Progenitor cell of endocrine pancreas (in vitro differentiated cells): ENCODE data around the gene MYBL2. TPM values are rescaled to one million over a fixed set of nuclear protein-coding genes. Genes with fewer than 3 reads are reported as not detected.

Source experiments
- DNase-seq: peaks from one replicate; pipeline ENCODE4 v3.0.0; 2021; ENCODE audit warnings: low spot score; ENCODE audit not compliant: unreplicated experiment
- H3K27ac Mint-ChIP-seq: 2 replicates; pipeline ENCODE4 v1.8.0; 2021; ENCODE audit warnings: mild to moderate bottlenecking, moderate library complexity, mixed read lengths
- H3K27me3 Mint-ChIP-seq: 2 replicates; pipeline ENCODE4 v1.8.0; 2021; ENCODE audit warnings: mixed read lengths
- H3K36me3 Mint-ChIP-seq: 2 replicates; pipeline ENCODE4 v1.8.0; 2022; ENCODE audit warnings: mixed read lengths; ENCODE audit not compliant: insufficient read depth
- H3K4me1 Mint-ChIP-seq: 2 replicates; pipeline ENCODE4 v1.8.0; 2021; ENCODE audit warnings: low read depth, mixed read lengths
- H3K4me3 Mint-ChIP-seq: 2 replicates; pipeline ENCODE4 v1.8.0; 2021; ENCODE audit warnings: low read depth, mild to moderate bottlenecking, moderate library complexity, mixed read lengths
- H3K9me3 Mint-ChIP-seq: 2 replicates; pipeline ENCODE4 v1.8.0; 2021; ENCODE audit warnings: low read depth, mixed read lengths
- total RNA-seq: library from RNA; stranded (reverse); gene quantifications from 2 replicates; pipeline ENCODE4 v1.2.1, GENCODE V29; 2021
- TF ChIP-seq, protein P1 (sequence below): fragments of 200-600 bp; sonication (generic); IDR thresholded peaks from one replicate; pipeline ENCODE4 v1.5.0; 2021; ENCODE audit warnings: antibody characterized with exemption, mild to moderate bottlenecking; ENCODE audit not compliant: unreplicated experiment

The MYBL2 gene
- total RNA-seq, 1 donor from 2014 or later: 43.3 TPM

DNA sequence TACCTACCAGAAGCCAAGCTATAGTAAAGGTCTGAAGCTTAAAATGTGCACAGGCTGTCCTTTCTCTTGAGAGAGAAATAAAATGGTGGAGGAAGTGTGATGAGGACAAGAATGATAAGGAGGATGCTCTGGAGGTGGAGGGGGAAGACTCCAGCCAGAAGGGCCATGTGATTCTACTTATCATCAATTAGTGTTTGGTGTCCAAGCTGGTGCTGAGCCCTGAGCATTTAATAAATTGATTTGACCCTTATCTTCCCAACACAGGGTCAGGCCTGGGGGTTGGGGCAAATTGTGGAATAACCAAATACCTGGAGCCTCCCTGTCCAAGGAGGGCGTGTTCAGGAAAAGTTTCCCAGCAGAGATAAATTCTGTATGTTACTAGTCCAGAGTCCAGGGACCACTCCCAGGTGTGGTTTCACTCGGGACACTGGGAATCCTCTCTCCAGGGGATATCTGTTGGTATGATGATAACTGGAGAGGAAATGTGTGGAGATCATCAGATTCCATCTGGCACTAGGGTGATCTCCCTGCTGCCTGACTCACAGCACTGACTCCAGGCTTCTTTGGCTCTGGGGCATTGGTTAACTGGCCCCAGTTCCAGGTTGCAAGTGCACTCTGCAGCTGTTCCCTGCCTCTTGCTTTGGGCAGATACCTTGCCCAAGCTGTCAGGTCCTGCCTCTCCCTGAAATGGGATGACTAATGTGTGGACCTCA lies 3.8 kb upstream of the MYBL2 start:
- TF ChIP-seq, protein P1, sequence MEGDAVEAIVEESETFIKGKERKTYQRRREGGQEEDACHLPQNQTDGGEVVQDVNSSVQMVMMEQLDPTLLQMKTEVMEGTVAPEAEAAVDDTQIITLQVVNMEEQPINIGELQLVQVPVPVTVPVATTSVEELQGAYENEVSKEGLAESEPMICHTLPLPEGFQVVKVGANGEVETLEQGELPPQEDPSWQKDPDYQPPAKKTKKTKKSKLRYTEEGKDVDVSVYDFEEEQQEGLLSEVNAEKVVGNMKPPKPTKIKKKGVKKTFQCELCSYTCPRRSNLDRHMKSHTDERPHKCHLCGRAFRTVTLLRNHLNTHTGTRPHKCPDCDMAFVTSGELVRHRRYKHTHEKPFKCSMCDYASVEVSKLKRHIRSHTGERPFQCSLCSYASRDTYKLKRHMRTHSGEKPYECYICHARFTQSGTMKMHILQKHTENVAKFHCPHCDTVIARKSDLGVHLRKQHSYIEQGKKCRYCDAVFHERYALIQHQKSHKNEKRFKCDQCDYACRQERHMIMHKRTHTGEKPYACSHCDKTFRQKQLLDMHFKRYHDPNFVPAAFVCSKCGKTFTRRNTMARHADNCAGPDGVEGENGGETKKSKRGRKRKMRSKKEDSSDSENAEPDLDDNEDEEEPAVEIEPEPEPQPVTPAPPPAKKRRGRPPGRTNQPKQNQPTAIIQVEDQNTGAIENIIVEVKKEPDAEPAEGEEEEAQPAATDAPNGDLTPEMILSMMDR: no peak
- Mint-ChIP-seq H3K27me3 (peaks cover 13% of the 10 kb centered on the region), H3K36me3 (no peaks in the 10 kb centered on the region), H3K27ac (no peak overlapping the region), H3K4me1 (peaks cover 1% of the 10 kb centered on the region), H3K9me3 (no peaks in the 10 kb centered on the region), H3K4me3 (no peak overlapping the region)
- DNase-seq: no peak

DNA sequence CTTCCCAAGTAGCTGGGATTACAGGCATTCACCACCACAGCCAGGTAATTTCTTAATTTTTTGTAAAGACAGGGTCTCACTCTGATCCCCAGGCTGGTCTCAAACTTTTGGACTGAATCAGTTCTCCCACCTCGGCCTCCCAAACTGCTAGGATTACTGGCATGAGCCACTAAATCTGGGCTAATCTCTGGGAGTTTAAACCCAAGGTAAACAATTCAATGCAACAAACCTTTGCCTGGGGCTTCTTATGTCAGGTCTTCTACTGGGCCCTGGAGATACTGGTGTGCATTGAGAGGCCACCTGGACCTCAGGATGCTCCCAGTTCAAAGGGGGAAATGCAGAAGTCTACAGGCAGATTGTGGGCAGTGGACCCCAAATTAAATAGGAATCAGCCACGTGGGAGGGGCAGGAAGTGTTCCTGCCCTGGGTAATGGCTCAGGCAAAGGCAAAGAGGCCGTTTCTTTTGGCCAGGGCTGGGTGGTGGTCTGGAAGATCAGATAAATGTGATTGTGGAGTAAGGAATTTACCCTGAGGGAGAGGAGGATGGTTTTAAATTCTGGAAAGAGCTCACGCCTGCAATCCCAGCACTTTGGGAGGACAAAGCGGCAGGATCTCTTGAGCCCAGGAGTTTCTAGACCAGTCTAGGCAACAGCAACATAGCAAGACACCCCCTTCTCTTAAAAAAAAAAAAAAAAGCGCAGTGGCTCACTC lies 1.3 kb upstream of the MYBL2 start:
- DNase-seq: no peak
- Mint-ChIP-seq H3K27ac (peak overlapping the region; percentile 38), H3K4me1 (peaks cover 1% of the 10 kb centered on the region), H3K4me3 (peak overlapping the region; percentile 38), H3K27me3 (peaks cover 16% of the 10 kb centered on the region), H3K36me3 (no peaks in the 10 kb centered on the region), H3K9me3 (no peaks in the 10 kb centered on the region)
- TF ChIP-seq, protein P1: no peak

- Mint-ChIP-seq H3K27ac (no peak overlapping the region), H3K9me3 (no peaks in the 10 kb centered on the region), H3K4me1 (peaks cover 1% of the 10 kb centered on the region), H3K27me3 (peaks cover 16% of the 10 kb centered on the region), H3K4me3 (peak overlapping the region; percentile 67), H3K36me3 (peaks cover 1% of the 10 kb centered on the region)
- DNase-seq: no peak
- TF ChIP-seq, protein P1: no peak
These were observed 623 bp downstream of the MYBL2 start for GRCh38 chr20:43667341-43668132.

GRCh38 chr20:43669332-43669731 lies 2.4 kb downstream of the MYBL2 start:
- TF ChIP-seq, protein P1: no peak

DNA sequence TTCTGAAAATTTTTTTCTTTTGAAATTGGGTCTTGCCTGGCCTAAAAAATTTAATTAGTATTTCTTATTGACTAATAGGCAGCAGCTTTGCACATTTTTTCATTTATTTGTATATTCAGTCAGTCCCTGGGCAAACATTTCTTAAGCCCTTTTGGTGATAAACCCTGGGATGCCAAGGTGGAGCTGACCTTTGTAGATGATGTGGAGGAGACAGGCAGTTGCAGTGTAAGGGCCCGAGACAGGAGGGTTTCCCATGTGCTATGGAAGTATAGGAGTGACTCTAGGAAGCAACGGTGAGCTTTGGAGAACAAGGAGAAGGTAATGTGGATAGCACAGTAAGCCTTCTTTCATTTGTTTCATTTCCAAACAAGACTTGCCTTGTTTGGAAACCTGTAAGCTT lies 3.5 kb downstream of the MYBL2 start:
- H3K27ac Mint-ChIP-seq: no peak overlapping the region
- H3K4me3 Mint-ChIP-seq: no peak overlapping the region

More at GRCh38 chr20:43669332-43669731, 2.4 kb downstream of the MYBL2 start:
- H3K4me1 Mint-ChIP-seq: peaks cover 1% of the 10 kb centered on the region
- H3K9me3 Mint-ChIP-seq: no peaks in the 10 kb centered on the region
- H3K36me3 Mint-ChIP-seq: peaks cover 4% of the 10 kb centered on the region
- DNase-seq: no peak
- no peak overlapping the region for H3K27ac Mint-ChIP-seq
- peaks cover 16% of the 10 kb centered on the region for H3K27me3 Mint-ChIP-seq
- H3K4me3 Mint-ChIP-seq: no peak overlapping the region

More for the DNA sequence above, 3.5 kb downstream of the MYBL2 start:
- peaks cover 4% of the 10 kb centered on the region for H3K36me3 Mint-ChIP-seq
- peaks cover 10% of the 10 kb centered on the region for H3K27me3 Mint-ChIP-seq
- no peaks in the 10 kb centered on the region for H3K9me3 Mint-ChIP-seq
- TF ChIP-seq, protein P1: no peak
- H3K4me1 Mint-ChIP-seq: peaks cover 1% of the 10 kb centered on the region
- DNase-seq: no peak
